ENCODE data around the gene BEND2.
"Not testable (repeated sequence)": the region's sequence is repeated elsewhere in the genome, so short reads cannot be mapped to it uniquely, and the experiment has no call there.

Gene BEND2

DNA sequence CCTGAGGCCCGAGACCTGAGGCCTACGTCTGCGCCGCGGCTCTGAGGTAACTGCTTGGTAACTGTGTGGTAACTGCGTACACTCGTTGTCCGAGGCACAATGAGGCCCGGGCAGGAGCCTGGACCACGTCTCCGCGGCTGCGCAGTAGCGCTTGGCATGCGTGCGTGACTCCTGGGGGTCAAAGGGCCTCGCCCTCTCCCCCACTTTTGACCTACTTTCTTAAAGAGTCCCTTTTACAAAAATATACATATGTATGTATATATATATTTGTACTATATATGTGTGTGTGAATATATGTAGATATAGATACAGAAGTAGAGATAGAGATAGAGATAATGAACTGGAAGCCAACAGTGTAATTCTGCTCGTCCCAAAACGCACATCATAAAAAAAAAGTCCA is at the start of gene BEND2:
Gene BEND2 (minus strand): TSS at position 101 of the 400 bp plus-strand sequence. CDS start 136 bp downstream, outside the sequence.
- no peak for DNase-seq

DNA sequence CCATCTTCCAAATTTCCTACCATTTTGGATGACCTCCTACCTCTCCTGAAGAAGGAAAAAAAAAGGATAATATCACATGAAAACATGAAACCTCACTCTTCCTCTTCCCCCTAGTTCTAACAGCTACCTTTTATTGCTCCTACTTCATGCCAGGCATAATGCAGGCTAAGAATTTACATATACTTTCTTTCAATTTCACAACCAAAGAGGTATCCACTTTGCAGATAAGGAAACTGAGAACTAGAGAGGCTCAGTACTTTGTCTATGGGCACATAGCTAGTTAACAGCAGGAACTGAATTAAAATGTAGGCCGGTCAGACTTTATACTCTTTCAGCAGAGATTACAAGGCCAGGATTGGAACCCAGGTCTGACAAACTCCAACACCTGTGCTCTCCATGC is 34.4 kb upstream of the BEND2 start:
- no peak for DNase-seq

DNA sequence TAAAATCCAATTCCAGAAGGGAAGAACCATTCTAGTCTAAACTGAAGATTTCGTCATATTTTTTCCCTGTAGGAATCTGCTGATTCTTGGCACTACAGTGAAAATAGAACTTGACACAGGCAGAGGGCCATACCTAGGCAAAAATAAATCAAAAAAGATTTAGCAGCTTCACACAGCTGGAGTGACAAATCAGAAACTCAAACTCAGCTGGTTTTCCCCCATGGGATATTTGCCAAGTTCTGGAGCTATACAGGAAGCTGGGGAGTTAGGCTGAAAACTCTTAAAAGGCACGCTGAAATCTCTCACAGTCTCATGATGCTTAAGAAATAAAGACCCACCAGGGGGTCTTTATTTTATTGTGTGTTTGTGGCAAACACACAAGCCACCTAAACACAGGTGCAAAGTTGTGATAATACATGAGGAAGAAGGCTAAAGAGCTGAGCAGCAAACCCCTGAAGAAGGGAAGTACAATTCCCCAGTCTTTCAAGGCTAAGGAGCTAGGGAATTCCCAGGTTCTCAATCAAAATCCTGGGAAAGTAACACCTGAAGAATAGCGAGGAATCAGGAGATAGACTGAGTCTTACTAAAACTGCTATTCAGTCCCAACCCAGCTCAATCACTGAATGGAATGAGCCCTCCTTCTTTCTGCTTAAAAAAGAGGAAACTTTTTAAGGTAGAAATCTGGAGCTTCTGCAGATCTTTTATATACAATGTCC is 32.1 kb upstream of the BEND2 start:
- no peak for DNase-seq

DNA sequence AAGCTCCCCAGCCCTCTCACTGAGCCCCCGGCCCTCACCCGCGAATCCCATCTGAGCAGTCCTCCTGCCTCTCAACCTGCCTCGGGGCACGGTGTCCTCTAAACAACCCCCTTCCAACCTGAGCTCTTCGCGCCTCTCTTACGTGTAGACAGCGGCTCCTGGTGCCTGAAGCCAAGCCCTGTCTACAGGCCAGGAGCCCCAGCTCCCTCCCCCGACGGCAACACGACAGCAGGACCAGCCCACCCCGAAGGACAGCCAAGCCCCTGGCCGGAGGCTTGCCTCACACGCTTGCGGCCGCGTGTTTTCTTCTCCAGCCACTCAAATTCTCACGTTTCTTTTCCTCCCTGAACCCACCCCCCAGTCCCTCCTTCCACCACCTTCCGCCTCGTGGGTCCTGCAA is 9.0 kb upstream of the BEND2 start:
- DNase-seq: not testable (repeated sequence)

DNA sequence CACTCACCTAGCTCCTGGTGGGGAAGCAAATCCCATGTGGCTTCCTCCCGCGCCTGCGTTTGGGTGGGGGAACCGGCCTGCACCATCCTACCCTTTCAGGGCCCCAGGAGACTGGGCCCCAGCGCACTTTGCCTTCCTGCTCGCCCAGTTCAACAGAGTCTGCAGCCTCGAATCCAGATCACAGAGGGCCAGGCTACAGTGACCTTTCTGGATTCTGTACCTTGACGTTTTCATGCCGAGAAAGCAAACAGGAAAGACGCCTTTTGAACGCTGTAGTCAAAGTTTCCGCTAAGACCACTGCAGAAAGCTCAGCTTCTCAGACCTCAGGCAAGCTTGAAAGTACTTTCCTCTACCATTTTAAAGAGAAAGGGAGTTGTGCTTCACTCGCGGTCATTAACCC is 7.4 kb upstream of the BEND2 start:
- DNase-seq: no peak

DNA sequence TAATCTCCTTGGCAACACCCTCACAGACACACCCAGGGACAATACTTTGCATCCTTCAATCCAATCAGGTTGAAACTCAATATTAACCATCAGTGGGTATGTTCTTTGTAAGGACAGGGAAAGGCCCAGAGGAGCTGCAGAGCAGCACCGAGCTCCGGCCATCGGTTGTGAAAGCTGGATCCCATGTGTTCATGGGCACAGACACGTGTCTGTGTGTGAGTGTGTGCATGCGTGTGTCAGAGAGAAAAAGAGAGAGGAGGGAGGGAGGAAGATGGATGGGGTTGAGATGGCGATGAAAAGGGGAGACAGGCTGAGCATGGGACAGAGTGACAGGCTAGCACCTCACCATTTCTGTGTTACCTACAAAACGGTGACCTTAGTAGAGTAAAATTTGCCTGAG is 6.8 kb upstream of the BEND2 start:
- no peak for DNase-seq

DNA sequence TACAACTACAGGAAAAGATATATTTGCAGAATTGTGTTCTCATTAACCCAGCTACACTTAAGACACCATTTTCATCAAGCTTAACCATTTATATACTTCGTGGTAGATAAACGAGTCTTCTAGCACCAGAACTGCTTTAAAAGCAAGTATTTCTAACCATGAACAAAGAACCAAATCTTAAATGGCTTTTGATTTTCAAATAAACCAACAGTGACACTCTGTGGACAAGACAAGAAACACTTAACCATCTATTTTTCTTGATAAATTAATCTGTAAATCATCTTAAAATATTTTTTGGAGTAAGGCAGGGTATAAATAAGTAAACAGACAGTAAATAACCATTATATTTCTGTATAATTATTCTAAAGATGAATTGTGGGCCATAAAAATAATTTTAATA is 10.2 kb downstream of the BEND2 start:
- no peak for DNase-seq

DNA sequence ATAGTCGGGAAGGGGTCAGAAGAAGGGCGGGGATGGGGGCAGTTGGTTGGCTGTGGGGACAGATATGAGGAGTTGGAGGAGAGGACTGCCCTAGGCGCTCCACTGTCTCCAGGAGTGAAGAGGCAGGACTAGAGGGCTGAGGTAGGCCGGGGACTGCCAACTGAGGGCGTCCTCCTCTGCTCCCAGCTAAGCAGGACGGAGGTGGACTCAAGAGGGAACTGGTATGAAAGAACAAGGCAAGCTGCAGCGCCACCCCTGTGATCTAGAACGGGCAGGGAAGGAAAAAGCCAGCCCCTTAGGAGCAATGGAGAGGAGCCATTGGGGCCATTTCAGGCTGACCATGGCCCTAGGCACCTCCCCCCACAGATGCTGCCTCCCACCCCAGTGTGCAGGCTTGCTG is 14.0 kb downstream of the BEND2 start:
- no peak for DNase-seq

DNA sequence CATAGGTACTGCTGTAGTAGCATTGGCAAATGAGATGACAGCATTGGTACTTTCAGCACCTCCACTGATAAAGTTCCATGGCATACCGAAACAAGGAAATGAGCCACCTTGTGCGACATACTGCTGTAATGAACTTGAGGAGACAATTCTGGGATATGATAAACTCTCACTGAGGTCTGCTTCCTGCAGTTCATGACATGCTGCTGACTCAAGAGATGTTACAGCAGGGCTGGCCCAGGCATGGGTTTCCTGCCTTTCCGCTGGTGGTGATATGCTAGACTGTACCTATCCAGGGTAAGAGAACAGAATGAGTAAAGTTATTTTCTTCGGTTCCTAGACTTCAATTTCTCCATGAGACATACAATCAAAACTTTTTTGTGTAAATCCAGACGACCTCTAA is 17.1 kb downstream of the BEND2 start:
- DNase-seq: no peak

DNA sequence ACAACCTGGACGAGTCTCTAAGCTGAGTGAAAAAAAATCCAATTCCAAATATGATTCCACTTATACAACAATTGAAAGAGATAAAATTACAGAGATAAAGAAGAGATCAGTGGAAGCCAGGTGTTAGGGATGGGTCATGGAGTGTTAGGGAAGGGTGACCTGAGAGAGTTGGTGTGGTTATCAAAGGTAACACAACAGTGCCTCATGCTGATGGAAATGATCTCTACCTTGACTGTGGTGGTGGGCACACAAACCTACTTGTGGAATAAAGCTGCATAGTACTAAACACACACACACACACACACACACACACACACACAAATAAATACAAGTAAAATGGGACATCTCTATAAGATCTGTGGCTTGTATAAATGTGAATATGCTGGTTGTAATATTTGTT is 26.0 kb downstream of the BEND2 start:
- no peak for DNase-seq

DNA sequence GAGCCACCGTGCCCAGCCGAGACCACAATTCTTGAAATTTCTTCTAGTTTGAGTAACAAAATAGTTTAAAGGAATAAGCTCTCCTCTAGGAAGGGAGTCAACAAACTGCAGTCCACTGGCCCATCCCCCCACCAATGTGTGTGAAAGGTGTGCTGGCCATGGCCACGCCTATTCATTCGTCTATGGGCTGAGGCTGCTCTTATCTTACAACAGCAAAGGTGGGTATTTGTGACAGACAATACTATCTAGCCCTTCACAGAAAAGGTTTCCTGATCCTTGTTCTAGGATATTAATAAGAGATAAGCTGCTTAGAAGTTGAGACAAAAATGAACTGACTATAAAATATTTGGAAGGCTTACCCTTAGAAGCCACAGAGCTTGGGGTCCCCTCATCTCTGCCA is 41.2 kb downstream of the BEND2 start:
- DNase-seq: no peak

DNA sequence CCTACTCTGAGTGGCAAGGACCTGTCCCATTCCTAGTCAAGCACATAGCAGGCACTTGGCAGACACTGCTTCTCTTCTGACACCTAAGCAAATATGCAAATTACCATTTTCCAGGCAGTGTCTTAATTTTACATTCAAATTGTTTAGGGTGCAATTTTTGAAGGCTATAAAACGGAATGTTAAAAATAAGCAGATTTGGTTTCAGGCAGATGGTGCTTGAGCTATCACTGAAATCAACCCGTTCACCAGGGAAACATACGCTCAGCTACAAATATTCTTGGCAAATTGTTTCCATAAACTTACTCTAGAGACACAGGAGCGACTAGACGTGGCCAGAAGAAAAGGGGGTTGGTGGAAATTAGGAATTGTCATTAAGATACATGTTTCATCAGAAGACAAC is 45.7 kb downstream of the BEND2 start:
- DNase-seq: no peak

DNA sequence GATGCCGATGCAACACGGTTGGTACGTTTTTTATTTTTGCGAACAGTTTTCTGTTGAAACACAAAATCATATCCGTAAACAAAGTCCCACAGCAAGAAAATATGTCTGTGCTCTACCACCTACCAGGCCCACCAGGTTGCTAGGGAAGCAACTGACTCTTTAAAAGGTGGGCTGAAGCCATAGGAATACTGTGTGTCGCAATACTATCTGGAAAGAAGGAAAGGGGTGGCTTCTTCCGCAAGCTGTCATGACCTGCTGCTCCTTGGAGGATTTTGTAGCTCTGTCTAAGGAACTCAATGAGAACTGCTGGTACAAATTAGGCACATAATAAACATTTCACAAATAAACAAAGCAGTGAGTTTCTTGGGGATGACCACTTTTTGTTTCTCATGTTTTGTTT is 46.5 kb downstream of the BEND2 start:
- DNase-seq: no peak

DNA sequence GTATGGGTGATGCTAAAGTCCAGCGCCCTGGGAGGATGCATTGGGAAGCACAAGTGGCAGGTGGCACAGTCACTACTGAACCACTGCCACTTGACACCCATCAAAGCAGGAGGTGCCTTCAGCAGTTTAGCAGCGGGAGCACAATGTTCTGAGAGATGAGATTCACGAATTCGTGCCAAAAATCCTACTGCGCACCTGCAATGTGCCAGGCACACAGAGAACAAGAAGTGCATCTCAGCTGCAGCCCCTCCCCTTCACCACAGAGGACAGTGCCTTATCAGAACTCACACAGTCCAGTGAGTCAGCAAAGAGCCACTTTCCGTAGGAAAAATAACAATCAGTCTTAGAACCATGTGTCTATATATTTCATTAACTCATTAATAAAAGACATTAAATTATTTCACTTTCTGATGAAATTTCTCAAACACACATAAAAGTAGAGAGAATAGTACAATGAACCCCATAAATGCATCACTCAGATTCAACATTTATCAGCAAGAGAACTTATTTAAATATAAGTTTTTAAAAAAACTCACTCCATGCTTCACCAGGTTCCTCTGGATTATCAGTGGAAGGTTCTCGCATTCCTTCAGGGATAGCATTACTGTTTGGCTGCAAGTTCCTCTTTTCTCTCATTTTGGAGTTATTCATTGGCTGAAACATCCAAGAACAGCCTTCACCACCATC is 47.0 kb downstream of the BEND2 start:
- no peak for DNase-seq

DNA sequence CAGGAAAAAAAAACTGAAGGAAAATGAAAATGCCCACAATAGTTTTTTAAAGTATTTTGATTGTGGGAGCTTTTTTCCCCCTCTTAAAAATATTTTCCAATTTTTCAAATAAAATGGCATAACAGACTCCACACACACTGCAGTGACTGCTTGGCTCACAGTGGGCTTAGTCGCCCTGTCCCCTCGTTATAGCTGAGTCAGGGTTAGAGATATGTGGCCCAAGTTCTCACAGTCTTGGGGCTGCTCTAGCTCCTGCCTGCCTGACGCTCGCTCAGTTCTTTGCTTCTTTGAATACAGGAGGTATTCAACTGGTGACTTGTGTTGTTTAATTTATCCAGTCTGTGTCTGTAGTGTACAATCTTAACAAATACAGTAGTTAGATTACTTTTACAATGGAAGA is 47.7 kb downstream of the BEND2 start:
- no peak for DNase-seq

DNA sequence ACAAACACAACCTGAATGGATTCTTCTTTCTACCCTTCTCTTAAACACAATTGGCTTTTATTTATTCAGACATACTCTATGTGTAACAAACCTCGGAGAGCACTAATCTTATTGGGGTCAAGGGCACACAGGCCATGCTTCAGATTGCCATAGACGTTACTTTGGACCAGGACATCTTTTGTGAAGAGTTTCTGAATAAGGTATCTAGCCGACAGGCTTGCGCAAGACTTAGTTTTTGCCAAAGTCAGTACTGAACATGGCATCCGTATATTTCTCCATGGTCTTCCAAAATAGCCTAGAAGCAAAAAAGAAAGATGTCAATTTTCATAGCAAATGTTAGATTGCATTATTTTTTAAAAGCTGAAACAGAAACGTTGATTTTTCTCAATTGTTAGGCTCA is 49.8 kb downstream of the BEND2 start:
- DNase-seq: no peak

DNA sequence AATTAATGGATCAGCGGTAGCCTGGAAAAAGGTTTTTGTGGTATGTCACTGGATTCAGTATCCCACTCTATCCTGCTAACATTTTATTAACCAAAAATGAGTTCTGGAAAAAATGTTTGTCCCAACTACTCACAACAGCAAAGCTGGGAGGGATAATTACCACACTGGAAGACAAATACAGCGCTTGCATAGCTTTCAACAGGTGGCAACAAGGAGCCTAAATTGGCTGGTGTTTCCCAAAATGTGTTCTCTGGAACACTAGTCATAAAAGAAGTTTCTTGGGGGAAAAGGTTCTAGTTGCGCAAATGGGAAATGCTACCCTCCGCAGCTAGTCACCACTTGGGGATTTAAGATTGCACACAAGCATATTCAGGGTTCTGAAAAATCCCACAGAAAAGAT is 54.6 kb downstream of the BEND2 start:
- no peak for DNase-seq

DNA sequence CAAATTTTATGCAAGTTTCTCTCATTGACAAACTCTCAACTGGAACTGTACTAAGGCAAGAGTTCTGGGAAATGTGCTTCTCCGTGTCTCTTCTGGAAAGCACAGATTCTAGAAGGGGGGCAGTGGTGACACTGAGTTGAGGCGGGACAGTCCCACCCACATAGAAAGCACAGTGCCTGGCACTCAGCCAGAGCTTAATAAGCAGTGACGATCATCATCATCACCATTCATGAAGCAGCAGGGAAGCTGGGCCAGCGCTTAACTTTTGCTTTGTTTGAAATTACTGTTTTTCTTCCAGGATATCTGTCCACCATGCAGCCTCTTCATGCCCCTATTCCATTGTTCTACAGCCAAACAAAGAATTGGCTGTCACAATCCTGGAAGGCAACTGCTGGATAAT is 60.3 kb downstream of the BEND2 start:
- DNase-seq: no peak

DNA sequence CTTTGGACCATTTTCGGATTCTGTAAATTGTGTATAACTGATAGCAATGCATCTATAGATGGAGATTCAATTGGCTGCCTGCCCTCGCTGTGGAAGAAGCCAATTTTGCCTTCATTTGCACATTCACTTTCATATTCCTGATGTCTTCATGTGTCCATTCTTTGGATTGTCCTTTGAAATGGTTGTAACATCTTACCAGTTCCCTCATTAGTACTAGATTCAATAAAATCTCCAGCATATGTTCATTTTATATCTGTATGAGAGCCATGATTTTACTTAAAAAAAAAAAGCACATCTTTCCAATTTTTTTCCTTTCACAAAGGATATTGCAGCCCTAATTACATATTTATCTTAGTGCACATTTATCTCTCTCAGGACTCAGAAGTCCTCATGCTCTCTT is 61.7 kb downstream of the BEND2 start:
- no peak for DNase-seq

DNA sequence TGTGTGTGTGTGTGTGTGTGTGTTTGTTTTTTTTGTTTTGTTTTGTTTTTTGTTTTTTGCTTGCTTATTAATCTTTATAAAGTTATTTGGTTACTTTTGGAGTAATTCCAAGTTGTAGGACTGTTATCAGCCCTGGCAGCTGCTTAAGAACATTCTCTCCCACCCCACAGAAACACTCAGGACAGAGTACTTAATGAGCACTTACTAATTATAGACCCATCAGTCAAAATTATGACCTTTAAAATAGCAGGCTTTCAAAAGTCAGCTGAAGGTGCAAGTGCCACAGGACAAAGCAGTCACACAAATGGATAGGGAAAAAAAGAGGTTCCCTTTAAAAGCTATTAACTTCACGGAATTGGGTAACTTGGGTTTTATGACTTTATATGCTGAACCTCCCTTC is 69.0 kb downstream of the BEND2 start:
- no peak for DNase-seq

DNA sequence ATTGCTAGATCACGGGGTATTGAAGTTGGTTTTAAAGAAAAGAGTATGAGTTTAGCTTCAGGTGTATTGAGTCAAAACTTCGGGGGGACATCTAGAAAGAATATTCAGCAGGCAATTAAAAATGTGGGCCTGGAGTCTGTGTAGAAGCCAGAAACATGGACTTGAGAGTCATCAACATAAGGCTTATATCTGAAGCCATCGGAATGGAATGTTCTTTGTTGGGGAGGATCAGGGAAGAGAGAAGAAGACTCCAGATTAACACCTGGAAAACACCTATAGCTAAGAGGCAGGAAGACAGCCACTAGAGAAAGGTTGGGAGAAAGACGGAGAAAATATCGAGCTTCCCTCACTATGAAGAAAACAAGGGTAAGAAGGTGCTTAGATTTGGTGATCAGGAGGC is 69.5 kb downstream of the BEND2 start:
- DNase-seq: no peak

DNA sequence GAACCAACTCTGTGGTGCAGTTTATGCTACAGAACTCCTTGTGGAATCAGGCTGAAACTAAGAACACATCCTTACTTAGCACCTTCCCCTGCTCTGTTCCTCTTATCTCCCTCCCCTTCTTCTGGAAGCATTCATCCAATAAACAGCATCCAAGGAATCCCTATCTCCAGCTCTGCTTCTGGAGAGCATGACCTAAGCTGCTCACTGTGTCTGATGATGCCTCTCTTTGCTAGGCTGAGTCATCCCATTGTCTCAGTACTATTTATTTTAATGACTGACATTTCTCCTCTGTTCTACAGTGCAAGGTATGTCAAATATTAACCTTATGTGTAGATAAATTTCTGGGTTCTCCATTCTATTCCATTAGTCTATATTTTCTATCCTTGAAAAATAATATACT is 71.2 kb downstream of the BEND2 start:
- DNase-seq: no peak

DNA sequence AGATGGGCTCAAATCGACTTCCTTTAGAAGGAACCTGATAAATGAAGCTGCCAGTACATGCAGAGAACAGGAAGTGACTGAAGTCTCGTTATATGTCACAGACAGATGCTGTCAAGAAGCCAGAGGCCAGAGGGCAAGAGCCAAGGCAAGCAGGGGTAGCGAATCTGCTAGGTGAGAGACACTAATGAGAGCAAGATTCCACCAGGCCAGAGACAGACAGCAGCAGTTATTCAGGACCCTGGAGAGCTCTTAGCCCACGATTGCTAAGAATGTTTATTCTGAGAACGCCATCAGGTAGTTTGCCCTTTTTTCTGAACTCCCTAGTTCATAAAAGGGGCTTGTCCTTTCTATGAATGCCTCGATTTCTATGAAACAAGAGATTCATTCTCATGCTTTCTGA is 73.7 kb downstream of the BEND2 start:
- DNase-seq: no peak

DNA sequence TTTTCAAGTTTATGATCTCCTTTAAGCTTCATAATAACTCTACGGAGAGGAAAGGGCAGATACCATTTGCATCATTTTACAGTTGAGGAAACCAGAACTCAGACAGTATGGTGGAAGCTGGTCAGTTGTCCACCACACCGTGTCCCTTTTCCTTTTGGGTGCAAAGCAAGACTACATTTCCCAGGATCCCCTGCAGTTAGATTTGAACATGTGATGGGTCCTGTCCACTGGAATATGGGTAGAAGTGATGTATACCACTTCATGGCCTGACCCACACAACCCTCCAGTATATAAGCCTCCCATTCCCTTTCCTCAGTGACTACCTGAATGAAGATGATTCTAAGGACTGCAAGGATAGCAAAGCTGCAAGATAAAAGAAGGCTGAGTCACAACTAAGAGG is 74.7 kb downstream of the BEND2 start:
- no peak for DNase-seq

DNA sequence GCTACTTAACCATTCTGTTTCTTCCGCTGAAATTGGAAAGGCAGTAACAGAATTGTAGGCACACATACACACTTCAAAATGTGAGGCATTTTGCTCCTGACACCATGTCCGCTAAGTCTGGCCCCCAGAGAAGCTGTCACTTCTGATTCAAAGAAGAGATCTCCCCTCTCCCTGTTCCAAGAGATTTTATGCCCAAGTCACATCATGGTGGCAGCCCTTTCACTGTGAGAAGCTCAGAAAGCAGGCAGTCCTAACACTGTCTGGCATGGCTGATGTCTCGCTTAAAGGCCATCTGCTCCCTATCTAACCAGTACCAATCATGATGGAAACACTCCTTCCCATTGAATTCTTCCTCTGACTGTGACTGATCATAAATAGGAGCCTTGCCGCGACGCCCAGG is 83.9 kb downstream of the BEND2 start:
- no peak for DNase-seq
